ENCODE data around the gene GRIK4. TPM values are rescaled to one million over a fixed set of nuclear protein-coding genes. Genes with fewer than 3 reads are reported as not detected.

GRIK4 gene
- total and polyA plus RNA-seq, 2 donors (not counting 3 experiments of a cell fraction or from before 2014, with no cell fraction given) = 0.81 to 1.6 TPM

DNA sequence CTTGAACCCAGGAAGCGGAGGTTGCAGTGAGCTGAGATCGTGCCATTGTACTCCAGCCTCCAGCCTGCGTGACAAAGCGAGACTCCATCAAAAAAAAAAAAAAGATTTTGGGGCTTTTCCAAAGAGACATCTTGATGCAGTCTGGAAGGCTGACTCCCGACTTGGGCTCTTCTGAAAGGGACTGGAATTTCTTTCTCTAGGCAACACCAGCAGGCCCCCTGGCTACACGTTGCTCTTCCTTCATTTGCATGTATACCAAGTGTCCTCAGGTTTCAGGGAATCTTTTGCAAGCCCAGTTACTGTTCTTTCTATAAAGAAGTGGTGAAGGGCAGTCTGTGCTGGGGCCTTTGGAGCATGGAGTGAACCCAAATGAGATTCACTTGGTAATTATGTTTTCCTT is 211.0 kb downstream of the GRIK4 start:
- Histone ChIP-seq H3K9me3 (replicated peaks; ENCODE audit: control insufficient read depth, insufficient read depth, low read length) (no peaks in the 10 kb centered on the region), H2AFZ (ENCODE audit: low read depth, low read length) (no peak overlapping the region), H3K9ac (replicated peaks; ENCODE audit: extremely low read depth, insufficient read depth, low read length) (no peak overlapping the region), H3K4me2 (ENCODE audit: insufficient read depth, low read length) (no peak overlapping the region), H3K27me3 (ENCODE audit: control insufficient read depth in 2 of 2, insufficient read depth in 2 of 2, low read length in 2 of 2) (peaks cover 2 to 5% of the 10 kb centered on the region in 2 experiments), H4K20me1 (replicated peaks; ENCODE audit: control insufficient read depth, extremely low read depth, insufficient read depth, low read length) (no peaks in the 10 kb centered on the region), H3K36me3 (ENCODE audit: control insufficient read depth in 2 of 2, extremely low read depth in 1 of 2, insufficient read depth in 2 of 2, low read length in 2 of 2) (no peaks in the 10 kb centered on the region), H3K4me3 (replicated peaks in 1 of 3; ENCODE audit: insufficient read depth in 1 of 3, low read depth in 1 of 3, low read length in 3 of 3) (no peak overlapping the region), H3K27ac (ENCODE audit: insufficient read depth, low read depth, low read length) (no peak overlapping the region), H3K4me1 (ENCODE audit: control insufficient read depth, extremely low read depth, insufficient read depth, low read length) (no peaks in the 10 kb centered on the region), H3K79me2 (ENCODE audit: control insufficient read depth, insufficient read depth, low read length) (no peaks in the 10 kb centered on the region), H3K9me1 (replicated peaks; ENCODE audit: control insufficient read depth, extremely low read depth, insufficient read depth, low read length) (no peaks in the 10 kb centered on the region)
- dilution Hi-C loops (cut with MboI; ENCODE audit: extremely low pct_ligation_motif_present, low sequenced_read_pairs) = no loop called here
- TF ChIP-seq JUN (IDR thresholded peaks at IDR 0.05; ENCODE audit: borderline replicate concordance, insufficient read depth, insufficient read length, low read depth) (no peak), FOS (IDR thresholded peaks at IDR 0.05; ENCODE audit: borderline replicate concordance, insufficient read depth, low read length) (no peak), POLR2AphosphoS5 (IDR thresholded peaks at IDR 0.05; ENCODE audit: insufficient read depth, low read depth, low read length) (no peak), GATA2 (IDR thresholded peaks at IDR 0.05; ENCODE audit: insufficient read depth, insufficient read length, low read depth, low read length) (no peak), MYC (IDR thresholded peaks at IDR 0.05; ENCODE audit: low read depth, low read length) (no peak), POLR2A (IDR thresholded peaks at IDR 0.05; ENCODE audit: low read depth, low read length) (no peak), EZH2 (IDR thresholded peaks at IDR 0.05; ENCODE audit: borderline replicate concordance, low read depth, low read length, severe bottlenecking) (no peak)
- TF ChIP-seq, protein P1, sequence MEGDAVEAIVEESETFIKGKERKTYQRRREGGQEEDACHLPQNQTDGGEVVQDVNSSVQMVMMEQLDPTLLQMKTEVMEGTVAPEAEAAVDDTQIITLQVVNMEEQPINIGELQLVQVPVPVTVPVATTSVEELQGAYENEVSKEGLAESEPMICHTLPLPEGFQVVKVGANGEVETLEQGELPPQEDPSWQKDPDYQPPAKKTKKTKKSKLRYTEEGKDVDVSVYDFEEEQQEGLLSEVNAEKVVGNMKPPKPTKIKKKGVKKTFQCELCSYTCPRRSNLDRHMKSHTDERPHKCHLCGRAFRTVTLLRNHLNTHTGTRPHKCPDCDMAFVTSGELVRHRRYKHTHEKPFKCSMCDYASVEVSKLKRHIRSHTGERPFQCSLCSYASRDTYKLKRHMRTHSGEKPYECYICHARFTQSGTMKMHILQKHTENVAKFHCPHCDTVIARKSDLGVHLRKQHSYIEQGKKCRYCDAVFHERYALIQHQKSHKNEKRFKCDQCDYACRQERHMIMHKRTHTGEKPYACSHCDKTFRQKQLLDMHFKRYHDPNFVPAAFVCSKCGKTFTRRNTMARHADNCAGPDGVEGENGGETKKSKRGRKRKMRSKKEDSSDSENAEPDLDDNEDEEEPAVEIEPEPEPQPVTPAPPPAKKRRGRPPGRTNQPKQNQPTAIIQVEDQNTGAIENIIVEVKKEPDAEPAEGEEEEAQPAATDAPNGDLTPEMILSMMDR (IDR thresholded peaks at IDR 0.05; ENCODE audit: extremely low read depth in 1 of 2, insufficient read depth in 1 of 2, low read depth in 1 of 2, low read length in 2 of 2) = no peak
- TF ChIP-seq, protein P2, sequence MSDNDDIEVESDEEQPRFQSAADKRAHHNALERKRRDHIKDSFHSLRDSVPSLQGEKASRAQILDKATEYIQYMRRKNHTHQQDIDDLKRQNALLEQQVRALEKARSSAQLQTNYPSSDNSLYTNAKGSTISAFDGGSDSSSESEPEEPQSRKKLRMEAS (IDR thresholded peaks at IDR 0.05; ENCODE audit: insufficient read depth, insufficient read length) = no peak
- DNase-seq (ENCODE audit: low read depth, low spot score) (no peak), FAIRE-seq (no peak)
- intact Hi-C loops (cut with micrococcal nuclease) = no loop called here
- ChIA-PET CTCF (interaction anchor here (0.7 kb wide), 1 partner anchor 25 kb away, joined by 4 read pairs; no protein-coding TSS in a partner anchor), POLR2A (no interaction called here)
- BruUV-seq (replicated peaks) = no TSS peak
